HG02970 (cell line): ENCODE data around the gene ANKRD11.
"Not testable (repeated sequence)": the region's sequence is repeated elsewhere in the genome, so short reads cannot be mapped to it uniquely, and the experiment has no call there.

Source experiments
- ATAC-seq: cut with Tn5 transposase; IDR thresholded peaks from one replicate; pipeline ENCODE4 v1.9.1; 2021; ENCODE audit warnings: mild to moderate bottlenecking, moderate library complexity, moderate number of reproducible peaks; ENCODE audit not compliant: unreplicated experiment, low FRiP score

Gene ANKRD11

DNA sequence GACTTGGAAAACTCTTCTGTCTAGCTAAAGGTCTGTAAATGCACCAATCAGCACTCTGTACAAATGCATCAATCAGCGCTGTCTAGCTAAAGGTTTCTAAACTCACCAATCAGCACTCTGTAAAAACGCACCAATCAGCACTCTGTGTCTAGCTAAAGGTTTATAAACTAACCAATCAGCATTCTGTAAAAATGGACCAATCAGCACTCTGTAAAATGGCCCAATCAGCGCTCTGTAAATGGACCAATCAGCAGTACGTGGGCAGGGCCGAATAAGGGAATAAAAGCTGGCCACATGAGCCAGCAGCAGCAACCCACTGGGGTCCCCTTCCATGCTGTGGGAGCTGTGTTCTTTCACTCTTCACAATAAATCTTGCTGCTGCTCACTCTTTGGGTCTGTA is 55.3 kb downstream of the ANKRD11 start:
- ATAC-seq: not testable (repeated sequence)

DNA sequence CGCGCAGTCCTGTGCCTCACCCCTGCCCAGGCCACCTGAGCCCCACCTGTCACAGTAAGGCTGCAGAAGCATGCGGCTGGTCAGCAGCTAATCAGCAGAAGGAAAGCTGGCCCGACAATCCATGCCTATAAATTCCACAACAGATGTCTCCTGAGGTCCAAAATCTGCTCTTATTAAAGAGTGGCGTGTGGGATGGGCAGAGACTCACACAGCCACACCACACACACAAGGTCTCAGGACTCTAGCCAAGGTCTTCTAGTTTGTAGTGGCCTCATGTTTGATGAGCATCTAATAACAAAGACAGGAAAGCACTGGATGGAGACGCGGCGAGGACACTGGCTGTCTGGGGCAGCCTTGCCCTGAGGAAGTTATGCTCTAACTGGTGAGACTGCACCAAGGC is 55.9 kb downstream of the ANKRD11 start:
- no peak for ATAC-seq

DNA sequence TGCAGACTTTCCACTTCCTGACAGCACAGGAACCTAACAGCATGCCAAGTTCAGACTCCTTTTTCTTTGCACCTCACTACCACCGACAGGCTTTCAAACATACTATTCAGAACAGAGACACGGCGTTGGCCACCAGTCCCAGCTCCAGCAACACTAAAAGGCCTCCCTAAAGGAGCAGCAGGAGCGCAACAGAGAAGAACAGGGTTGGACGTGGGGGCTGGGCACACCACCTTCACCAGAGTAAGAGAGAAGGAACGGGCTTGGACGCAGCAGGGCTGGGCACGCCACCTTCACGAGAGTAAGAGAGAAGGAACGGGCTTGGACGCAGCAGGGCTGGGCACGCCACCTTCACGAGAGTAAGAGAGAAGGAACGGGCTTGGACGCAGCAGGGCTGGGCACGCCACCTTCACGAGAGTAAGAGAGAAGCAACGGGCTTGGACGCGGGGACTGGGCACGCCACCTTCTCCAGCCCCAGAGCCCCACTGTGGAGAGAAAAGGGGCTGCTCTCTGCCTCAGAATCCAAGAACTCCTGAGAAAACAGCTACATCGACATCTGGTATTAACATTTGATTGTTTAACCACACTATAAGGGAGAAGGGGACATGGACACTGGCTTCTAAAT is 56.9 kb downstream of the ANKRD11 start:
- ATAC-seq: not testable (repeated sequence)

DNA sequence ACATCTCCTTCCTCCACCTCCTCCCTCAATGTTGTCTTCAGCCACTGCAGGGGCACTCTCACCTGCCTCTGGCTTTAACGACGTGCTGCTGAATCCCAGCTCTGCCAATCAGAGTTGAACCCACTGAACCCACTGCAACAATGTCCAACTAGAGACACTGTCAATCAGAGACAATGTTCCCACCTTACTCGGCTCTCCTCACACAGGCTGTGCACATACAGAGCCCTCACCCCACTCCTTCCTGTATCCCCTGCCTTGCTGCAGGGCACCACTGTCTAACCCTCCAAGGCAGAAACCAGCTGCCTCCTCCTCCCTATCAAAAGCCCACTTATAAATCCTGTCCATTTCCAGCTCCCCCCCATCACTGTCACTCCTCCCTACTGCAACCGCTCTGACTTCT is 58.7 kb downstream of the ANKRD11 start:
- no peak for ATAC-seq

DNA sequence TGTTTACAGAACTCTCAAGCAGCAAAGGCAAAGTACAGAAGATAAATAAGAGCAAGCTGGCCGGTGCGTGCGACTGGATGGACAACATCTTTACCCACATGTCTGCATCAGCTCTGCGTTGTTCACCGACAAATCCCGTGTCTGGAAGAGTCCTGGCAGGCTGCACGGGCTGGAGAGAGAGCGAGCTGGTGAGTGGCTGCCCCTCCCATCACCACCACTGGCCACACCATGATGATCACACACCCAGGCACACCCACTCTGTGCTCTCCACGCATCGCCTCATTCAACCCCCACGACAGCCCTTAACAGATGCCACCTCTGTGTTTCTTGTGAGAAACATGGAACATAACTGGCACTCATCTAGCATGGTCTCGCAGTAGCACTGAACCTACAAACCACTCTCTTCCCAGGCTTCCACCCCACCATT is 59.2 kb downstream of the ANKRD11 start:
- ATAC-seq: no peak

DNA sequence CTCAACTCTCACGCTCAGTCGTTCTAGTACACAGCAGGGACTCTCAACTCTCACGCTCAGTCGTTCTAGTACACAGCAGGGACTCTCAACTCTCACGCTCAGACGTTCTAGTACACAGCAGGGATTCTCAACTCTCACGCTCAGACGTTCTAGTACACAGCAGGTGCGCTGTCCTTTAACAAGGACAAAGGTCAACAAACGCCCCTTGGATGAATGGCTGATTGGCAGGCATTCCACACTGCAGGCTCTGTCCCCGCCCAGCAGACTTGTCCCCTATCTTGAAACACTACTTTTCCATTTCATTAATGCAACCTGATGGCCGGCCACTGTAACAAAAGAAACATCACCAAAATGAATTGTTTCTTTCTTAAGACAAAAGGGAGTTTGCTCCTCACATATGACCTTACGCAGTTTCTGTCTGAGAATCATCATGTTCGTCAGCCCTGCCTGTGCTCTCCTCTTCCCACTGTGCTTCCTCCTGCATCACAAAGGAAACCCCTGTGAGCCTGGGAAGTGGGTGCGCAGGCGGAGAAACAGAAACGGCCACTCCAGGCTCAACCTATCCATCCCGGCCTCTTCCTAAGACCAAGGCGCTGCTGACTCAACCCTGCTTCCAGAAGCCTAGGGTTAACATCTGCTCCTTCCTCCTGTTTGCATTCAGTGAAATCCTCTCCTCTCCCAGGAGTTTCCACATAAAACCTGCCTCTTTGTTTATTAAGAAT is 59.8 kb downstream of the ANKRD11 start:
- ATAC-seq: no peak

DNA sequence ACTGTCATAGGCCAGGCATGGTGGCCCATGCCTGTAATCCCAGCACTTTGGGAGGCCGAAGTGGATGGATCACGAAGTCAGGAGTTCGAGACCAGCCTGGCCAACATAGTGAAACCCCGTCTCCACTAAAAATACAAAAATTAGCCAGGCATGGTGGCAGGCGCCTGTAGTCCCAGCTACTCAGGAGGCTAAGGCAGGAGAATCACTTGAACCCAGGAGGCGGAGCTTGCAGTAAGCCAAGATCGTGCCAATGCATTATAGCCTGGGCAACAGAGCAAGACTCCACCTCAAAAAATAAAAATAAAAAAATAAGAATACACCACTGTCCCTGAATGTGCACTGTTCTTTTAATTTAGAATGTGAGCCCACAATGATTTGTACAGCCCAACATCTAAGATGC is 61.8 kb downstream of the ANKRD11 start:
- not testable (repeated sequence) for ATAC-seq

DNA sequence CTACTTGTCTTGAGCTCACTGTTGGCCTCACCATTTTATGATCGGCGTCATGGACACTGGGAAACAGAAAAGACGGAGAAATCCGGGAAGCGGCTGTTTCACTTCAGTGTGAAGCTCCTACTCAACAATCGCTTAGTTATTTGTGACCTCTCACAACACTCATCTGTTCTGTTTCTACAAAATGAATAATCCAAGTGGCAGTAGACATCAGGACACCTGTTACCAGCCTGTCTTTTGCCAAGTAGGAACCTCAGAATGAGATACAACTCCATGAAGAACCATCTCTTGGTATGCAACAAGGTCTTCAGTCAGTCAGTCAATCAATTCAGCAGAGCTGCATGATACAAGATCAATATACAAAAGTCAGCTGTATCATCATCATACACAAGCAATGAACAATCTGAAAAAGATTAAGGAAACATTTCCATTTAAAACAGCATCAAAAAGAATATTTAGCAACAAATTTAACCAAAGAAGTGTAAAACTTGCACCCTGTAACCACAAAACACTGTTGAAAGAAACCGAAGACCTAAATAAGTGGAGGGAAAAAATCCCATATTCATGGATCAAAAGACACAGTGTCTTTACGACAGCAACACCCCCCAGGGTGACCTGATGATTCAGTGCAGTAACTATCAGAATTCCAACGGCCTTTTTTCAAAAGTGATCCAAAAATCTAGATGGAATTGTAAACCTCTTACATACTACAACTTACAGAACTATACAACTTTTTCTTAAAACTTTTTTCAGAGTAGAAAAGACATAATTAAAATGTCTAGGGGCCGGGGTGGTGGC is 63.4 kb downstream of the ANKRD11 start:
- ATAC-seq: no peak

DNA sequence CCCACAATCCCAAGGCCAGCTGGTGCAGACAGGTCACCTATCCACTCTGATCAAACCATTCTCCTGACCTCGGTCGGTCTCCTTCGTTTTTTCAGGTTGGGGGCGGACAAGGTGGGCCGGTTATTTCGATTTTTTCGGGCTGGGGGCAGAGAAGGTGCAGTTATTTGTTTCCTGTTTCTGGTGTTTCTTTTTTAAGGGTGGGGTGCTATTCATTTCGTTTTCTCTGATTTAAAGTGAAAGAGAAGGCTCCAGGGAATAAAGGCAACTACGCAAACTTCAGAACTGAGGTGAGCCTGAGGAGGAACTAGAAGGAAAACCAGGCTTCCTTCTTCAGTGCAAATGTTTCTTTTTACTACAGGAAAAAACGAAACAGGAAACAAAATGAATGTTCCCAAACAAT is 64.8 kb downstream of the ANKRD11 start:
- no peak for ATAC-seq

DNA sequence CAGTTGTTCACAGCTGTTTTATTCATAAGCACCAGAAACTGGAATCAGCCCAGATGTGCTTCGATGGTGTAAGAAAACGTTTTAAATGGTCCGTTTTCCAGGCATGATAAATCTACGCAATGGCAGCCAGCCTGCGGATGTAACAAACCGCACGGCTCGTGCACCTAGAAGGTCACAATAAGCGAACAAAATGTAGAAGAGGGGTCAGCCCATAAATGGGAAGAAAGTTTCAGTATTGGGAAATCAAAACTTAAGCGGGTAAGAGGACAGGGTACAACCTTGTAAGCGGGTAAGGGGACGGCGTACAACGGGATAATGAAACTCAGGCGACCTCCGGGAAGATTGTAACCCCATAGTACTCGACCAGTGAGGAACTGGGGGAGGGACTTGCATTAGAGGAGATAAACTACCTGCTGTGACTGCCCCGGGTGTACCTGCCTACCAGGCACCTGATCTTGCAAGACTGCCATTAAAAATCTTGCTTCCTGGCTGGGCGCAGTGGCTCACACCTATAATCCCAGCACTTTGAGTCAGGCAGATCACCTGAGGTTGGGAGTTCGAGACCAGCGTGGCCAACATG is 66.6 kb downstream of the ANKRD11 start:
- ATAC-seq: no peak

DNA sequence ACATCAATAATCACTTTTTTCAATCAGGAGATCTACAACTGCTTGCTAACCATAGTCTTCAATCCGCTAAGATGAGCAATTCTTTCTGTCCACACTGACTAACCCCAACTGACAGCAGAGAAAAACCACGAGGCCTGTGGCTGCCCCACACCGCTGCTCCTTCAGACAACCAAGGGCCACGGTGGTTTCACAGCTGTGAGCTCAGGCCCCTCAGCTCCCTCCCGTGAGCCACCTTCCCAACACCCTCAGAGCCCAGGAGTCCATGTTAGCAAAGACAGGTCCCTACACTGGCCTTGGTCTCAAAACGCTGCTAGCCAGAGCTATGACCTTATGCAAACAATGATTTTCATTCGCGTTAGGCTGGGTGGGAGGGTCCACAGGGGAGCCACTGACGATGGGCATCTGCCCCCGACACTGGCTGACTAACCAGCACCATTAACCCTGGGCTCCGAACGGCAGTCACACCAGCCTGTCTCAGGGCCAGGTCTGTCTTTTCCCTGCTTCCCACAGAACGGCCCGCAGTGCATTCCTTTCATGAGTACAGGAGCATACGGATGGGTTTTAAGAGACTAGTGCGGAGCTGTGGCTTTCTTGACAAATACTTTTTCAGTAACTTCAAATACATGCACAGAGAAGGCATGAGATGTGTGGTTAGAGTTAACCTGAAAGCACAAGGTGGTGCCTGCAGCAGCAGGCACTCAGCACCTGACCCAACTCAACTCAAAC is 67.3 kb downstream of the ANKRD11 start:
- peak; percentile 48 for ATAC-seq

DNA sequence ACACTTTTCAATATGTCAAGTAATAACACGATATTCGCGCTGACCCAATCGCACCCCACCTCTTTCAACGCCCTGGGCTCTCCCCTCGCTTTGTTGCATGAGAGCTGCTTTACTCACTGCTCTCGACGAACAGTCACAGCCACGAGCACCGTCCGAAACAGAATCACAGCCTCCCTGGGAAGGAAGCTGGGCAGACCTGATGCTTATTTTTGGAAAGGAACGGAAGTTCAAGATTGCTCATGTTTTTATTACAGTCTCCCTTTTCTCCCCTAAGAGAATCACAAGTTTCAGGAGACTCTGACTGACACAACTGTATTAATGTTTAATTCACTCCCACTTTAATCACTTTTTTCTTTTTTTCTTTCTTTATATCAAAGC is 67.8 kb downstream of the ANKRD11 start:
- ATAC-seq: peak; percentile 51

DNA sequence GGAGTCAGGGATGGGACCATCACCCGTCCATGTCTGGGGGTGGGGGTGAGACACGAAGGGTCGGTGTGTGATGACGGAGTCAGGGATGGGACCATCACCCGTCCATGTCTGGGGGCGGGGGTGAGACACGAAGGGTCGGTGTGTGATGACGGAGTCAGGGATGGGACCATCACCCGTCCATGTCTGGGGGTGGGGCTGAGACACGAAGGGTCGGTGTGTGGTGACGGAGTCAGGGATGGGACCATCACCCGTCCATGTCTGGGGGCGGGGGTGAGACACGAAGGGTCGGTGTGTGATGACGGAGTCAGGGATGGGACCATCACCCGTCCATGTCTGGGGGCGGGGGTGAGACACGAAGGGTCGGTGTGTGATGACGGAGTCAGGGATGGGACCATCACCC is 69.1 kb downstream of the ANKRD11 start:
- ATAC-seq: not testable (repeated sequence)

DNA sequence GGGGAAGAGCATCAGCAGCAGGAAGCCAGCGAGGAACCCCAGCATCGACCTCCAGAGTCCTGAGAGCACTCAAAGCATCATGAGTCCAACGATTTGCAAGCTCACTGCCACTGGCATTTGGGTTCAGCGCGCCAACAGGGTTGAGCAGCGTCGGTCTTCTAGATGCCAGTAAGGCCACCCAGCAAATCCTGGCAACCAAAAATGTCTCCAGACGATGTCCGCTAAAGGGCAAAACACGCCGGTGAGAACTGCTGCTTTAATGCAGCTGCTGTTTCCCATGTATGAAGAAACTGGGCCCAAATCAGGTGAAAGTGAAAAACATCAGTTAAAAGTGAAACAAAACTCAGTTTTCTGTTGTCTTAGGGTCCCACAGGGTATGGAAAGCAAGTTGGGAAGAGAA is 70.2 kb downstream of the ANKRD11 start:
- no peak for ATAC-seq

DNA sequence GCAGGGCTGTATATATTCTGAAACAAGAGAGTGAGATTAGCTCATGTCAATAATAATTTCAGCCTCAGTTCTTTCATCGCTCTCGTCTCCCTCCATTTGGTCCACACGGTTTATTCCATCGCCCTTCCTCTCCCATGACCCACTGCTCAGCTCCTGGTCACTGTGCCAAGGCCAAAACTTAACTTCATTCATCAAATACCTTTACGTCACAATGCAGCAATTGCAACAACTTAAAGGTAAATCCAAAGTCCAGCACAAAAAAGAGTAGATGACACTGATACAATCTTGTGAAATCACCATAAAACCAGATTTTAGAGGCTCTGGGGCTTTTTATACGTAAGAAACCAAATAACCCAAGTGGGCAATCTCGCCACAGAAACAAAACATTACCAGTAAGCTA is 72.0 kb downstream of the ANKRD11 start:
- no peak for ATAC-seq

DNA sequence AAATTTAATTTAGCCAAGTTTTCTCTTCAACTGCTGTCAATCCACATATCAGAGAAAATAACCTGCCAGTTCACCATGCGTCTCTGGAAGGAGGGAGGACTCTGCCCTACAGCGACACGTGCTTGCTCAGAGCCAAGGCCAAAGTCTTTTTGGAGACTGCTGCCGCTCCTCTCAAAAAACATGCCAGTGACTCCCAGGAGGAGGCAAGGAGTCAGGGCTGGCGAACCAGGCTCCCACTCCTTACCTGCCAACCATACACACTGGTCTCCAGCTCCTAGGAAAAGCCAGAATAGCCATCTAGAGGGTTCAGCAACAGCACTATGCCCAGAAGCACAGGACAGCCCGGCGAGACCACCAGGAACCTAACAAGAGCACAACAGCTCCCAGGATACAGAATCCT is 73.0 kb downstream of the ANKRD11 start:
- ATAC-seq: no peak

DNA sequence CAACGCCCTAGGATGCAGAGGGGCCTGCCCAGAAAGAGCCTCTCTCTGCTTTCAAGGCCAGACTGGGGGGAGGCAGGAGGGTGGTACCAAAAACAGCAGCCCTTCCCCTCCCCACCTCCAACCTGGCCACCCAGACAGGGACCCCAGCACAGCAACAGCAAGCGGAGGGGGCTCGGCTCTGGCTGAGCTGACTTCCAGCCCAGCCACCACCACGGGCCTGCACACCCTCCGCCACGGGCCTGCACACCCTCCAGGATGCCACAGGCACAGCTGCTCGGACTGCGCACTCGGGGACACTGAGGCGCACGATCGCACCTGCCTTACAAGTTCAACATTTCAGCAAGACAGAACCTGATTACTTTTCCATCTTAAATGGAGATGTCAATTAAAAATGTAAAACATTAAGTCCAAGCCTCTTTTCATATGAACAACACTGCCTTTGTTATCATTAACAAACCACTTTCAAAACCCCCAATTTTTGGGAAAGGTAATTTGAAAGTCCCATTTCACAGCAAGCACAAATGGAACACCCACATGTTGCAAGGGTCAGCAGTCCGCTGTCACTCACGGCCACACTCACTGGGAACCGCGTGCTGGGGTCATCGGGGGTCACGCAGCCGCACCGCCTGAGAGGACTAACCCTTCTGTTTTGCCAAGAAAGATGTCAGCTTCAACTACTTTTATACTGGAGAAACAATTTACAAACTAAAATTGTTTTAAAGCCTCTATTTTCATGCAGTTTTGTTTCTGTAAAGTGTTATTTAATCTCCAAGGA is 76.4 kb downstream of the ANKRD11 start:
- ATAC-seq: no peak

DNA sequence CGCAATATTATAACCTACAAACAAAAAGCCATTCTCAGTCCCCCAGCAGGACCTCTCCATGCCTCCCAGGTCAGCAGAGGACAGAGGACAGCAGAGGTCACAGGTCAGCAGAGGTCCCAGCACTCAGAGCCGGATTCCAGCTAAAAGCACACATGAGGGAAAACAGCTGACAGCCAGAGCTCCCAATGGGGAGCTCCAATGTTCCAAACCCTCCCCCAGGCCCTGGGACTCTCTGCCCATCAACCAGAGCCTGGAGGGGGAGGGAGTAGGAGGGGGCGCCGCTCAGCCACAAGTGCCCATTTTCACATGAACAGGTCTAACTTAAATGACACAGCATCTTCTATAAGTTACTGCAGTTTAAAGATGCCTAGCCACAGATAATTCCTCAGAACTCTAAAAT is 77.5 kb downstream of the ANKRD11 start:
- ATAC-seq: no peak

DNA sequence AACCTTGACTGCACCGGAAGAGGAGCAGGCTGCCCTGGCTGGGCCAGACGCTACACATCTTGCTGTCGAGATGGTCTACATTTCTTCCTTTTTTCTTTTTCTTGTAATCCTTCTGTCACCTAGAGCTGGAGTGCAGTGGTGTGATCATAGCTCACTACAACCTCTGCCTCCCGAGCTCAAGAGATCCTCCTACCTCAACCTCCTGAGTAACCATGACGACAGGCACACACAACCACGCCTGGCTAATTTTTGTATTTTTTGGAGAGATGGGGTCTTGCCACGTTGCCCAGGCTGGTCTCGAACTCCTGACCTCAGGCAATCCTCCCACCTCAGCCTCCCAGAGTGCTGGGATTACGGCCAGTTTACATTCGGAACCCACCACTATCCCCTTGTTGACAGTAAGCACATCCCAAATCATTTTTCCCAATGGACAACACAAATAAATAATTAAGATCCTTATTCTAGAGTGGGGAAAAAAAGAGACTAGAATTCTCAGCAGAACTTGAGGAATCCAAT is 79.0 kb downstream of the ANKRD11 start:
- ATAC-seq: no peak
